ENCODE measurements around the gene GPN2. TPM values are rescaled to one million over a fixed set of nuclear protein-coding genes. Genes with fewer than 3 reads are reported as not detected.

Gene GPN2
- total and polyA plus RNA-seq, 8 donors = 9.4 to 14.2 (median 11.5) TPM

DNA sequence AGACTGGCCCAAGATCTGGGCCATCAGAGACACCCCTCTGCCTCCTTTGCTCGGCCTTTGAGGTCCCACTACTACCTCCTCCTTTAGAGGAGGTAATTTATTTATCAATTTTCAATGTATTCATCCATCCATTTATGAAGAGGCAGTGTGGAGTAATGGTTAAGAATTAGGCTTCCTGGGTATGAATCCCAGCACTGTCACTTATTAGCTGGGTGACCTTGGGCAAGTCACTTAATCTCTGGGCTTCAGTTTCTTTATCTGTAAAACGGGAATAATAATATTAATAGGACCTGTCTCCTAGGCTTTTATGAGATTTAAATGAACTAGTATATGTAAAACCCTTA is 22.0 kb upstream of the GPN2 start:
- no peak for TF ChIP-seq CTCF (IDR thresholded peaks at IDR 0.05)
- peak overlapping the region; percentile 27 to 76 (median 64) for H3K4me3 ChIP-seq
- ATAC-seq (no peak), FAIRE-seq (no peak), DNase-seq (no peak)
- H3K27ac ChIP-seq = peak overlapping the region in 3 of 4 donors; percentile 95 to 97 (median 96)
- no peaks in the 10 kb centered on the region for H3K36me3 ChIP-seq
- no peaks in the 10 kb centered on the region for H3K9me3 ChIP-seq
- intact Hi-C loops (cut with DNase I) = no loop called here
- peaks cover 17 to 36% (median 20%) of the 10 kb centered on the region in 3 donors for H3K4me1 ChIP-seq
- WGBS, 2 donors = 8 to 20% methylated on average over 2 of the region's 2 CpGs
- no peaks in the 10 kb centered on the region for H3K27me3 ChIP-seq

GRCh38 chr1:26911399-26912146 is 21.5 kb upstream of the GPN2 start:
- ATAC-seq = no peak
- FAIRE-seq = no peak
- Histone ChIP-seq H3K4me1 (peaks cover 17 to 33% (median 18%) of the 10 kb centered on the region in 3 donors), H3K9me3 (no peaks in the 10 kb centered on the region), H3K4me3 (peak overlapping the region; percentile 27 to 76 (median 64)), H3K27ac (peak overlapping the region in 2 of 4 donors; percentile 48 to 97), H3K27me3 (no peaks in the 10 kb centered on the region), H3K36me3 (no peaks in the 10 kb centered on the region)
- WGBS, 2 donors = 14 to 25% methylated on average over 8 of the region's 8 CpGs
- intact Hi-C loops (cut with DNase I) = no loop called here
- DNase-seq = peak in 2 of 6 donors; percentile 50 to 67
- TF ChIP-seq CTCF (IDR thresholded peaks at IDR 0.05) = no peak

- peak overlapping the region in 2 of 4 donors; percentile 68 to 76 for H3K4me3 ChIP-seq
- ATAC-seq = no peak
- peaks cover 8 to 23% (median 11%) of the 10 kb centered on the region in 3 donors for H3K4me1 ChIP-seq
- 25 to 35% methylated on average over 4 of the region's 4 CpGs for WGBS, 2 donors
- peak in 1 of 6 donors; percentile 46 for DNase-seq
- no peak for FAIRE-seq
- H3K36me3 ChIP-seq = no peaks in the 10 kb centered on the region
- no peaks in the 10 kb centered on the region for H3K9me3 ChIP-seq
- H3K27me3 ChIP-seq = no peaks in the 10 kb centered on the region
- peak overlapping the region; percentile 5 to 97 (median 18) for H3K27ac ChIP-seq
- no peak for TF ChIP-seq CTCF (IDR thresholded peaks at IDR 0.05)
- intact Hi-C loops (cut with DNase I) = no loop called here
Observed at GRCh38 chr1:26910343-26911160, 20.5 kb upstream of the GPN2 start.

DNA sequence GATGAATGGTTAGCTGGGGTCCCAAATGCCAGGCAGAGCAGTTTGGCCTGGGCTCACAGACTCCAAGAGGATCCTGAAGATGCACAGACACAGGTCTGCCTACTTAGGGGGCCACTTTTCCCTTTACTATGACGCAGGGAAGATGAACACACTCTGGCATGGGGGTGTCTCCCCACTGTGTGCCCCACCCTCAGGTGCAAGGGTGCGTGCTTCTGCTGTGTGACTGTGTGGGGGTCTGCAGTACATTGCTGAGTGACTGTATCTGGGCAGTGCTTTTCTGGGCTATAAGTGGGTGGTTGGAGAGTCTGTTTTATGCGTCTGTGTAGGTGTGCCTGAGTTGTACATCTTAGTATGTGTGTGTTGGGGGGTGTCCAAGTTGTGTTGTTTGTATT is 19.9 kb upstream of the GPN2 start:
- Histone ChIP-seq H3K9me3 (no peaks in the 10 kb centered on the region), H3K36me3 (no peaks in the 10 kb centered on the region), H3K4me3 (no peak overlapping the region), H3K27me3 (no peaks in the 10 kb centered on the region), H3K27ac (peak overlapping the region in 1 of 4 donors; percentile 97), H3K4me1 (peaks cover 5 to 18% (median 6%) of the 10 kb centered on the region in 3 donors)
- ATAC-seq (no peak), FAIRE-seq (no peak), DNase-seq (no peak)
- no peak for TF ChIP-seq CTCF (IDR thresholded peaks at IDR 0.05)
- intact Hi-C loops (cut with DNase I) = no loop called here
- WGBS, 2 donors = 58 to 74% methylated on average over 3 of the region's 3 CpGs
